A549 (cell line): Measurements from ENCODE around the gene ITPR3. TPM values are rescaled to one million over a fixed set of nuclear protein-coding genes. Genes with fewer than 3 reads are reported as not detected.

Experiments used
- ATAC-seq, 2 experiments: fragments of 200-7000 bp in 1 of 2; fragments of >200 bp in 1 of 2; cut with Nextera tagmentation in 1 of 2; cut with Tn5 transposase in 1 of 2; 3 replicates each; pipeline versions ENCODE4 v1.8.0 to v1.9.1; 2018 to 2020; ENCODE audit warnings: mild to moderate bottlenecking in 1 of 2, moderate library complexity in 1 of 2
- CTCF ChIA-PET: fragments of 300-600 bp; sonication (Branson Sonifier 250); formaldehyde crosslinking; extraction: SDS; loops from one replicate; lab custom pipeline; 2021; ENCODE audit warnings: antibody characterized with exemption, inconsistent platforms; lab: Yijun Ruan, JAX
- POLR2A ChIA-PET: fragments of 350-600 bp; formaldehyde crosslinking; extraction: SDS; loops from one replicate; lab custom pipeline; 2021; ENCODE audit warnings: antibody characterized with exemption, inconsistent platforms; lab: Yijun Ruan, JAX
- DNase-seq, 2 experiments: peaks; one replicate each; pipeline versions ENCODE4 v3.0.0 to v3.0.0-alpha.2; 2011 to 2016; ENCODE audit warnings: low read depth in 1 of 2, low spot score in 1 of 2
- FAIRE-seq: peaks from 2 replicates; lab custom pipeline; 2011; peaks lifted over from hg19 to GRCh38; lab: Jason Lieb, UNC
- H3K27ac ChIP-seq, 2 experiments: fragments of >200 bp; sonication (Bioruptor Twin); formaldehyde crosslinking; 3 replicates each; pipeline ENCODE4 v1.5.1; 2016 to 2017
- H3K4me1 ChIP-seq: fragments of >200 bp; sonication (Bioruptor Twin); formaldehyde crosslinking; 3 replicates; pipeline ENCODE4 v1.6.1; 2016
- H3K4me2 ChIP-seq: fragments of >200 bp; sonication (Bioruptor Twin); formaldehyde crosslinking; 3 replicates; pipeline ENCODE4 v1.6.1; 2016
- H3K4me3 ChIP-seq: fragments of >200 bp; sonication (Bioruptor Twin); formaldehyde crosslinking; 3 replicates; pipeline ENCODE4 v1.5.1; 2016
- H3K9me3 ChIP-seq: fragments of >200 bp; sonication (Bioruptor Twin); formaldehyde crosslinking; 3 replicates; pipeline ENCODE4 v1.6.1; 2016
- BCL3 ChIP-seq: fragments of >200 bp; sonication (Bioruptor Twin); formaldehyde crosslinking; IDR thresholded peaks from 3 replicates; pipeline ENCODE4 v1.6.1; 2016
- BHLHE40 ChIP-seq: IDR thresholded peaks from 2 replicates; pipeline ENCODE4 v1.6.1; 2012; ENCODE audit warnings: low read depth, low read length, inconsistent platforms
- CBX2 ChIP-seq: fragments of 200-600 bp; sonication (generic); IDR thresholded peaks from 2 replicates; pipeline ENCODE4 v1.6.1; 2016; ENCODE audit warnings: low read depth, mild to moderate bottlenecking, borderline replicate concordance
- CHD4 ChIP-seq: fragments of 200-600 bp; sonication (generic); IDR thresholded peaks from 2 replicates; pipeline ENCODE4 v1.6.1; 2016; ENCODE audit warnings: antibody characterized with exemption, mild to moderate bottlenecking, borderline replicate concordance
- E2F6 ChIP-seq: IDR thresholded peaks from 2 replicates; pipeline ENCODE4 v1.6.1; 2012; ENCODE audit warnings: low read depth, borderline replicate concordance
- EHMT2 ChIP-seq: fragments of 200-600 bp; sonication (generic); IDR thresholded peaks from 2 replicates; pipeline ENCODE4 v1.6.1; 2016; ENCODE audit warnings: antibody characterized with exemption, low read depth, mild to moderate bottlenecking, moderate library complexity
- ELK1 ChIP-seq: fragments of 150-350 bp; IDR thresholded peaks from 2 replicates; pipeline ENCODE4 v1.6.1; 2014; ENCODE audit warnings: low read depth, mild to moderate bottlenecking, low read length
- FOSB ChIP-seq: fragments of 250-450 bp; sonication (Bioruptor Pico); IDR thresholded peaks from 2 replicates; pipeline ENCODE4 v1.5.0; 2020; ENCODE audit warnings: mild to moderate bottlenecking, moderate library complexity
- FOSL2 ChIP-seq, 2 experiments: fragments of 450-650 bp in 1 of 2; fragments of >200 bp in 1 of 2; sonication (Bioruptor Twin) in 1 of 2; formaldehyde crosslinking; IDR thresholded peaks; 2 replicates each; pipeline versions ENCODE4 v1.5.0 to v1.6.1; 2016 to 2020; ENCODE audit warnings: mild to moderate bottlenecking in 1 of 2, moderate library complexity in 1 of 2
- FOXS1 ChIP-seq: fragments of 250-450 bp; sonication (Bioruptor Pico); IDR thresholded peaks from 2 replicates; pipeline ENCODE4 v1.5.0; 2020; ENCODE audit warnings: mild to moderate bottlenecking, moderate library complexity
- HOXB5 ChIP-seq: fragments of 250-450 bp; sonication (Bioruptor Pico); IDR thresholded peaks from 2 replicates; pipeline ENCODE4 v1.5.0; 2020; ENCODE audit warnings: mild to moderate bottlenecking, moderate library complexity
- JUN ChIP-seq, 2 experiments: fragments of >200 bp; sonication (Bioruptor Twin); formaldehyde crosslinking; IDR thresholded peaks; 2 replicates in 1 of 2; 3 replicates in 1 of 2; pipeline ENCODE4 v1.6.1; 2016 to 2017
- JUNB ChIP-seq: fragments of >200 bp; sonication (Bioruptor Twin); formaldehyde crosslinking; IDR thresholded peaks from 2 replicates; pipeline ENCODE4 v1.6.1; 2016
- KDM1A ChIP-seq: fragments of 200-600 bp; sonication (generic); IDR thresholded peaks from 2 replicates; pipeline ENCODE4 v1.6.1; 2016; ENCODE audit warnings: low read depth, mild to moderate bottlenecking
- MAFK ChIP-seq: fragments of 450-650 bp; IDR thresholded peaks from 2 replicates; pipeline ENCODE4 v1.6.1; 2014; ENCODE audit not compliant: partially characterized antibody
- MYC ChIP-seq: IDR thresholded peaks from 2 replicates; pipeline ENCODE4 v1.6.1; 2012; ENCODE audit warnings: mild to moderate bottlenecking, inconsistent platforms, low read length, improper control_type of control experiment, borderline replicate concordance
- POLR2A ChIP-seq: IDR thresholded peaks from 2 replicates; pipeline ENCODE4 v1.6.1; 2012; ENCODE audit warnings: mild to moderate bottlenecking, low read length
- POLR2AphosphoS2 ChIP-seq: conservative IDR thresholded peaks from 2 replicates; pipeline ENCODE4 v1.6.1; 2012; ENCODE audit warnings: low read length, improper control_type of control experiment, inconsistent platforms
- RARB ChIP-seq: fragments of 250-450 bp; sonication (Bioruptor Pico); IDR thresholded peaks from 2 replicates; pipeline ENCODE4 v1.8.0; 2021; ENCODE audit warnings: mild to moderate bottlenecking, moderate library complexity
- RNF2 ChIP-seq: fragments of 200-600 bp; sonication (generic); IDR thresholded peaks from 2 replicates; pipeline ENCODE4 v1.6.1; 2016; ENCODE audit warnings: low read depth, mild to moderate bottlenecking, antibody characterized with exemption, moderate library complexity, borderline replicate concordance
- SREBF2 ChIP-seq: fragments of 450-650 bp; IDR thresholded peaks from 2 replicates; pipeline ENCODE4 v1.6.1; 2014; ENCODE audit warnings: mild to moderate bottlenecking, moderate library complexity
- TP53 ChIP-seq: fragments of 250-450 bp; sonication (Bioruptor Pico); IDR thresholded peaks from 2 replicates; pipeline ENCODE4 v1.5.0; 2021; ENCODE audit warnings: mild to moderate bottlenecking, moderate library complexity
- ZFP36 ChIP-seq: fragments of 450-650 bp; IDR thresholded peaks from 2 replicates; pipeline ENCODE4 v1.6.1; 2014; ENCODE audit warnings: borderline replicate concordance; ENCODE audit not compliant: partially characterized antibody
- WGBS: methylation state at CpG from one replicate; pipeline ENCODE4 v1.1.6; 2017; ENCODE audit errors: missing lambda C conversion rate; 5-methylcytosine and 5-hydroxymethylcytosine counted together
- polyA plus RNA-seq, 4 experiments: library from polyadenylated mRNA; depleted of rRNA in 3 of 4; stranded (reverse); fragments of >200 nt; fragmentation: RNase III in 1 of 4; extraction: RNeasy Plus Mini Kit Qiagen cat#74134 plus additional on column Dnase treatment in 1 of 4; gene quantifications; 2 replicates in 3 of 4; 3 replicates in 1 of 4; pipeline ENCODE4 v1.2.3, GENCODE V29; 2011 to 2017

Gene ITPR3
- polyA plus RNA-seq, 2 of the 4 experiments (the other 2 are of a cell fraction), result 17.6 to 20.8 TPM

- WGBS, result 75% methylated on average over 9 of the region's 9 CpGs
- DNase-seq, result no peak
- H3K4me3 ChIP-seq, result no peak overlapping the region
- TF ChIP-seq JUNB, result no peak
- TF ChIP-seq E2F6, result no peak
- no peak for TF ChIP-seq BCL3
- TF ChIP-seq MYC, result no peak
- no peak for TF ChIP-seq MAFK
- no peak for TF ChIP-seq KDM1A
- TF ChIP-seq EHMT2, result no peak
- TF ChIP-seq FOXS1, result no peak
- no peak for TF ChIP-seq SREBF2
- TF ChIP-seq CBX2, result no peak
- TF ChIP-seq RARB (CRISPR knock-in tag), result no peak
- TF ChIP-seq CHD4, result no peak
- TF ChIP-seq POLR2AphosphoS2, result no peak
- no peak for TF ChIP-seq FOSL2 (IDR thresholded peaks at IDR 0.05)
- no peak for TF ChIP-seq FOSL2 (CRISPR knock-in tag; IDR thresholded peaks at IDR 0.05)
- no peak for TF ChIP-seq RNF2
- TF ChIP-seq HOXB5 (CRISPR knock-in tag), result no peak
- TF ChIP-seq, all 56 proteins: peak for 0
- ATAC-seq (no peak), FAIRE-seq (no peak)
- H3K9me3 ChIP-seq, result no peaks in the 10 kb centered on the region
- H3K27ac ChIP-seq, result no peak overlapping the region
- ChIA-PET POLR2A (no interaction called here), CTCF (interaction anchor here (0.6 to 1.9 kb wide), 7 partner anchors 7 to 417 kb away, joined by 3 to 8 read pairs (median 4); no protein-coding TSS in a partner anchor)
- no peaks in the 10 kb centered on the region for H3K4me1 ChIP-seq
- no peak overlapping the region for H3K4me2 ChIP-seq
Measured at GRCh38 chr6:33738153-33738552, 117.0 kb downstream of the ITPR3 start.

GRCh38 chr6:33738879-33739278 lies 117.8 kb downstream of the ITPR3 start:
- CTCF ChIA-PET, result interaction anchor here (1.4 to 1.9 kb wide), 3 partner anchors 17 to 416 kb away, joined by 4 to 8 read pairs (median 5); no protein-coding TSS in a partner anchor

More at GRCh38 chr6:33738879-33739278, 117.8 kb downstream of the ITPR3 start:
- H3K4me1 ChIP-seq, result no peaks in the 10 kb centered on the region
- H3K27ac ChIP-seq, result no peak overlapping the region
- ATAC-seq (no peak), FAIRE-seq (no peak), DNase-seq (no peak)
- POLR2A ChIA-PET, result no interaction called here
- H3K4me2 ChIP-seq, result no peak overlapping the region
- 76% methylated on average over 2 of the region's 5 CpGs for WGBS
- TF ChIP-seq HOXB5 (CRISPR knock-in tag), result no peak
- no peak for TF ChIP-seq MAFK
- no peak for TF ChIP-seq POLR2A
- TF ChIP-seq RNF2, result no peak
- no peak for TF ChIP-seq SREBF2
- no peak for TF ChIP-seq FOSB (CRISPR knock-in tag)
- no peak for TF ChIP-seq ZFP36
- TF ChIP-seq ELK1, result no peak
- TF ChIP-seq TP53 (CRISPR knock-in tag), result no peak
- no peak for TF ChIP-seq BHLHE40
- no peak for TF ChIP-seq JUN (IDR thresholded peaks at IDR 0.05)
- no peaks in the 10 kb centered on the region for H3K9me3 ChIP-seq
- no peak overlapping the region for H3K4me3 ChIP-seq
